Activated CD4-positive, alpha-beta memory T cell treated with anti-CD3 and anti-CD28 coated beads, Interleukin-2, amount 10 ng/mL, durations not matched to agents 7 days and 5 days (primary cell): ENCODE results near the gene KEL. TPM values are rescaled to one million over a fixed set of nuclear protein-coding genes. Genes with fewer than 3 reads are reported as not detected.
A peak's percentile ranks its signal among the peaks of the same experiment; 100 is the strongest.

ENCODE experiments used
- CTCF ChIA-PET: fragments of 350-600 bp; sonication (Branson Sonifier 250); formaldehyde crosslinking; loops from one replicate; lab custom pipeline; 2021; ENCODE audit warnings: antibody characterized with exemption, inconsistent platforms; lab: Charles Lee
- POLR2A ChIA-PET: fragments of 350-600 bp; sonication (Branson Sonifier 250); formaldehyde crosslinking; loops from one replicate; lab custom pipeline; 2021; ENCODE audit warnings: antibody characterized with exemption; lab: Charles Lee
- DNase-seq: peaks from one replicate; pipeline ENCODE4 v3.0.0-alpha.2; 2020
- H3K27ac Mint-ChIP-seq: one replicate; pipeline ENCODE4 v1.8.0; 2021; ENCODE audit warnings: mild to moderate bottlenecking, mixed read lengths
- H3K27me3 Mint-ChIP-seq: one replicate; pipeline ENCODE4 v1.8.0; 2021; ENCODE audit warnings: mixed read lengths
- H3K36me3 Mint-ChIP-seq: one replicate; pipeline ENCODE4 v1.8.0; 2021; ENCODE audit warnings: low read depth, mixed read lengths
- H3K4me1 Mint-ChIP-seq: one replicate; pipeline ENCODE4 v1.8.0; 2021; ENCODE audit warnings: mixed read lengths
- H3K4me3 Mint-ChIP-seq: one replicate; pipeline ENCODE4 v1.8.0; 2021; ENCODE audit warnings: mild to moderate bottlenecking, mixed read lengths
- H3K9me3 Mint-ChIP-seq: one replicate; pipeline ENCODE4 v1.8.0; 2021; ENCODE audit warnings: mixed read lengths
- total RNA-seq, 2 experiments: library from RNA; stranded (reverse); gene quantifications; one replicate each; pipeline ENCODE4 v1.2.3, GENCODE V29; 2021

Gene KEL, protein sequence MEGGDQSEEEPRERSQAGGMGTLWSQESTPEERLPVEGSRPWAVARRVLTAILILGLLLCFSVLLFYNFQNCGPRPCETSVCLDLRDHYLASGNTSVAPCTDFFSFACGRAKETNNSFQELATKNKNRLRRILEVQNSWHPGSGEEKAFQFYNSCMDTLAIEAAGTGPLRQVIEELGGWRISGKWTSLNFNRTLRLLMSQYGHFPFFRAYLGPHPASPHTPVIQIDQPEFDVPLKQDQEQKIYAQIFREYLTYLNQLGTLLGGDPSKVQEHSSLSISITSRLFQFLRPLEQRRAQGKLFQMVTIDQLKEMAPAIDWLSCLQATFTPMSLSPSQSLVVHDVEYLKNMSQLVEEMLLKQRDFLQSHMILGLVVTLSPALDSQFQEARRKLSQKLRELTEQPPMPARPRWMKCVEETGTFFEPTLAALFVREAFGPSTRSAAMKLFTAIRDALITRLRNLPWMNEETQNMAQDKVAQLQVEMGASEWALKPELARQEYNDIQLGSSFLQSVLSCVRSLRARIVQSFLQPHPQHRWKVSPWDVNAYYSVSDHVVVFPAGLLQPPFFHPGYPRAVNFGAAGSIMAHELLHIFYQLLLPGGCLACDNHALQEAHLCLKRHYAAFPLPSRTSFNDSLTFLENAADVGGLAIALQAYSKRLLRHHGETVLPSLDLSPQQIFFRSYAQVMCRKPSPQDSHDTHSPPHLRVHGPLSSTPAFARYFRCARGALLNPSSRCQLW
- total RNA-seq = 1 to 10 TPM in 1 of 2 experiments, under 1 TPM in 1; 0.30 to 1.1 TPM

DNA sequence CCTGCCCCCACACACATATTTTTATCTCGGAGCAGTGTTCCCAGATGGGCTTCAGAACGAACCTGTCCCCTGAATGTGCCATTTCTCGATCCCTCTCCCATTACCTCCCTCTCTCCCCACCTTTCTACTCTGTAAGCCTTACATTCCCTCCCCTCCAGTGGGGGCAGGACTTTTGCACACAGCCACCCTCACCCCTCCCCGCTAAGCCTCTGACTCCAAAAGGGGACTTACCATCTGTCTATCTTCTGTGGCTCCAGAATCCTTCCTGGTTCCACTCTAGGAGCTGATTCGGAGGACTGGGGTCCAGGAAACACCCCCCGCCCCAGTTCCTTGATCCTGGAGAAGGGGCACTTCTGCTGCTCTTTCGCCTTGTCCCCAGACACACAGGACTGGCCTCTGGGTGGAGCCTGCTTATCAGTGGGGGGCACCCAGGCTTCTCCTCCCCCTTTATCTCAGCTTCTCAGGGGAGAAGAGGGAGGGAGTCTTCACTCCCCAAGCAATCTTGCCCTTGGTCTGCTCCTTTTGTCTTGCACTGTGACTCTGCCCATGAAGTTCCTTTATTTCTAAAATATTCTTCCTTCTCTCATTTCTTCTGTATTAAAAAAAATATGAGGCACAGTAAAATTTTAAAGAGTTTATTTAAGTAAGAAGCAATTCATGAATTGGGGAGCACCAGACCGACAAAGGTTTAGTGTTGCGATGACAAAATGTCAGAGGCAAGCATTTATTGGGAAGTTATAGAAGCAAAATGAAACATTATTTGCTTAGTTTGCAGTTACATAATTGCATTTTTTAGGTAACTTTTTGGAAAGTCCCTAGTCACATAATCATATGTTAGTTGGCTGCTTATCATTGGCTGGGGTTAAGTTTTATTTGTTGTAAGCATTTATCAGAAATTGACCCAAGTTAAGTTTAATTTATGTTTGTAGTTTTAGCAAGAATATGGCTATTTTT, at the start of gene KEL:
TSS of gene KEL (minus strand) at position 391 of the 954 bp plus-strand sequence. CDS start at position 234, 157 bp downstream.
- Mint-ChIP-seq H3K36me3 (no peaks in the 10 kb centered on the region), H3K27me3 (peaks cover 30% of the 10 kb centered on the region), H3K9me3 (no peaks in the 10 kb centered on the region), H3K4me3 (no peak within 1 kb of the TSS), H3K27ac (no peak within 1 kb of the TSS), H3K4me1 (no peaks in the 10 kb centered on the region)
- ChIA-PET POLR2A (no interaction called here), CTCF (no interaction called here)
- no peak for DNase-seq

DNA sequence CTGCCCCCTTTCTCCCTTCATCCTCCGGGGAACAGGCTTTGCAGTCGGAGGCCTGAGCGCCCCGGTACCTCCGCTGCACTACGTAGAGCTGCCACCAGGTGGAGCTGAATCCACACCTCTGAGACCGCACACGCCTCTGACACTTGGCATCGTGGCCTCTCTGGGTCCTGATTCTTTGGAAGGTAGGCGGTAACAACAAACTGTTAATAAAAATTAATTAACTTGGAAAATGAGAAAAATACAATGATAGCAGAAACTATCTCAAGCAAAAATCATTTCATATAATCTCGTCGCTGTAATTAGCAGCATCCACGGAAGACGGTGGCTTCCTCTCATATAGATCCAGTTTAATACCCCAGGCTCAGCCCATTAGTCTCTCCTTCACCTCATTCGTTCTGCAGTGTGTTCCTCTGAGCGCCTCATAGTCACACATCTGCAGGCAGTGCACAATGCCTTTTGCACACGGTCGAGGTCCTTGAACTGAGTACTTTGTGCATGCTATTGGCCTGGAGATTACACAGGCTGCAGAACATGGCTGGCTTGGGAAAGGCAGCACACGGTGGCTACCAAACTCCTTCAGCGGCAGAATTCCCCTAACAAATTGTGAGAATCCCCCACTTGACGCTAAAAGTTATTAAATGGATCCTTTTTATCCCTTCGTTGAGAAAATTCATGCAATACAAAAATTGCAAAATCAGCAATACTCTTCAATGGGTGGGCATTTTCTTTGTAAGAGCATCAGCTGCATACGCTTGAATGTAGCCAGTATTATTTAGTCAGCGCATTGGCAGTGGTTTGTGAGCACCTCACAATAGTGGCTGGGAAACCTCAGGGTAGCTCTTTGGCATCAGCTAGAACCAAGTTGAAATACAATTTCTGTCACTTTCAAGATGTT, 46.1 kb upstream of the KEL start:
- H3K4me1 Mint-ChIP-seq = peaks cover 4% of the 10 kb centered on the region
- DNase-seq = peak; percentile 81
- no peaks in the 10 kb centered on the region for H3K36me3 Mint-ChIP-seq
- H3K9me3 Mint-ChIP-seq = no peaks in the 10 kb centered on the region
- peaks cover 19% of the 10 kb centered on the region for H3K27me3 Mint-ChIP-seq
- H3K4me3 Mint-ChIP-seq = no peak overlapping the region
- H3K27ac Mint-ChIP-seq = no peak overlapping the region
- POLR2A ChIA-PET = interaction anchor here (2.9 kb wide), 1 partner anchor 207 kb away, joined by 7 read pairs; no protein-coding TSS in a partner anchor
- CTCF ChIA-PET = interaction anchor here (0.7 to 14.3 kb wide), 11 partner anchors 8 to 407 kb away, joined by 3 to 235 read pairs (median 3); partner anchors contain the start of gene TAS2R40

DNA sequence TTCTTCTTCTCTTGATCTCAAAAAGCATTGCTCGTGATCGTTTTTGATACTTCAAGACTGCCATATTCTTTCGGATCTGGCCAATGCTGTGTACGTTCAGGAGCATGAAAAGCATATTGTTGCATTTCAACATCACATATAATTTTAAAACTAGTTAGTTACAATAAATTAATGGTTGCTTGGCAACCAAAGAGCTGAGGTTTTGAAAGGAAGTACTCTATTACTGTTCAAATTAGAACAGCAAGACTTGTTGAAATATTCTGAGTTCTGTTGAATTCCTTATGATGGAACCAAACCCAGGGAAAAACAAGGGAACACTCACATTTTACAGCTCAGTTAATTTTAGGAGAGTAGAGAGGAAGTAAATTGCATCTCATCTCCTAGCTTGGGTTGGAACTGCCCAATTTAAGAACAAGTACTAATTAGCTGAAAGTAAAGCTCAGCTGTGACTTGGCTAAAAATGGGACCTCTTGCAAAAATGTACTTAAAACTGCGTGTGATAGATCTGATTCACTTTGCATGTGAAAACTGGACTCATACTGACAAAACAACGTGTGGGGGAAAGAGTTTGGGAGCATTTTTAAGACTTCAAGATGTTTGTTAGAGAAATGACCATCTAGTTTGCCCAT, 43.6 kb upstream of the KEL start:
- H3K9me3 Mint-ChIP-seq = no peaks in the 10 kb centered on the region
- peaks cover 21% of the 10 kb centered on the region for H3K27me3 Mint-ChIP-seq
- peaks cover 8% of the 10 kb centered on the region for H3K4me1 Mint-ChIP-seq
- no peak overlapping the region for H3K4me3 Mint-ChIP-seq
- POLR2A ChIA-PET = no interaction called here
- H3K27ac Mint-ChIP-seq = no peak overlapping the region
- CTCF ChIA-PET = interaction anchor here (0.6 to 14.3 kb wide), 11 partner anchors 11 to 682 kb away, joined by 3 to 235 read pairs (median 5); partner anchors contain the start of genes EPHB6 and TAS2R40
- DNase-seq = no peak
- H3K36me3 Mint-ChIP-seq = no peaks in the 10 kb centered on the region

DNA sequence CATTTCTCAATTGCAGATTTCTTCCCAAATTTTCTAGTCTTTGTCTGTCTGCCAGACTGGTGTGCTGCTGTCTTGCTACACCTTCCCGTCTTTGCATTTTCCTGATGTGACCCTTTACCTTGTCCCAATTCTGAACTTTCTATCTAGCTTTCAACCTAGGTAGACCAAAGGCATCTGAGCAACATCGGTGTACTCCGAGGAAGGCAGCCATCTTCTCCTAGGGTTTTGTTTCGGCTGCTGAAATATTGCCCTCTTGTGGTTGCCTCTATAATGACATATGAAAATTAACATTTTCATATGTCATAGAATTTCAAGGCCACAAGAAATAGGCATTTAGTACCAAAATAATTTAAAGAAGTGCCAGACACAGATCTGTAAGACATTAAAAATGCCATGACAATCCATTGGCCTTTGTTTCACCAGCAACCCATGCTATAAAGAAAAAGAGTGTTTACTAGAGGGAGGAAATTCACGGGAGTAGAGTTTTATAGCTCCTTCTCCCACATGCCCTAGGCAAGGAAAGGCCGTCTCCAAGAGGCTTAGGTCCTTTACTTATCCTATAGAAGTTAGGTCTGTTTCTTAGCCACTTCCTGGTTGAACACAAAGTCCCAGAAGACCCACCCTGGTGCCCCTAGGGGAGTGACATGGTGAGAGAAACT, 41.4 kb upstream of the KEL start:
- H3K27me3 Mint-ChIP-seq = peaks cover 16% of the 10 kb centered on the region
- DNase-seq = peak; percentile 38
- CTCF ChIA-PET = interaction anchor here (0.6 to 14.3 kb wide), 28 partner anchors 8 to 700 kb away, joined by 3 to 235 read pairs (median 4); partner anchors contain the start of genes EPHB6 and TAS2R40
- no peaks in the 10 kb centered on the region for H3K36me3 Mint-ChIP-seq
- H3K27ac Mint-ChIP-seq = no peak overlapping the region
- no peaks in the 10 kb centered on the region for H3K9me3 Mint-ChIP-seq
- peak overlapping the region; percentile 62 for H3K4me3 Mint-ChIP-seq
- POLR2A ChIA-PET = interaction anchor here (0.7 kb wide), 1 partner anchor 217 kb away, joined by 3 read pairs; no protein-coding TSS in a partner anchor
- H3K4me1 Mint-ChIP-seq = peaks cover 8% of the 10 kb centered on the region

DNA sequence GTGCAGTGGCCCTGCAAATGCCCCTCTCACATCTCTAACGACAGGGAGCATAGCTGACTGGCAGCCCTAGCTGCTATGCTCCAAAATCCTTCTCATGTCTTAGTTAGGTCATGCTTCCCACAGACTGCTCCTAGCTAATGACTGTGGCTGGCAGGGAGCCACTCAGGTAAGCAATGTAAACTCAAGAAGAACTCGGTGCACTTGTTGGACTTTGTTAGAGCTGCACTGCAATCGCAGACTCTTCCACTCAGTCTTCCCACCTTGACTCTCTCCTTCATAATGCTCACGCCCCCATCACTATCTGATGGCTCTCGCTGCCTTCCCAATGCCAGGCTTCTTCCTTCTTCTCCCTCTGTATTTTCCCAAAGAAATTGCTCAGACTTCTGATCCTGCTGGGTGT, 40.7 kb upstream of the KEL start:
- Mint-ChIP-seq H3K27ac (no peak overlapping the region), H3K36me3 (no peaks in the 10 kb centered on the region), H3K4me1 (peaks cover 7% of the 10 kb centered on the region), H3K9me3 (no peaks in the 10 kb centered on the region), H3K4me3 (peak overlapping the region; percentile 62), H3K27me3 (peaks cover 14% of the 10 kb centered on the region)
- ChIA-PET POLR2A (no interaction called here), CTCF (interaction anchor here (0.6 to 14.3 kb wide), 27 partner anchors 8 to 704 kb away, joined by 3 to 235 read pairs (median 4); partner anchors contain the start of genes EPHB6 and TAS2R40)
- DNase-seq = no peak

DNA sequence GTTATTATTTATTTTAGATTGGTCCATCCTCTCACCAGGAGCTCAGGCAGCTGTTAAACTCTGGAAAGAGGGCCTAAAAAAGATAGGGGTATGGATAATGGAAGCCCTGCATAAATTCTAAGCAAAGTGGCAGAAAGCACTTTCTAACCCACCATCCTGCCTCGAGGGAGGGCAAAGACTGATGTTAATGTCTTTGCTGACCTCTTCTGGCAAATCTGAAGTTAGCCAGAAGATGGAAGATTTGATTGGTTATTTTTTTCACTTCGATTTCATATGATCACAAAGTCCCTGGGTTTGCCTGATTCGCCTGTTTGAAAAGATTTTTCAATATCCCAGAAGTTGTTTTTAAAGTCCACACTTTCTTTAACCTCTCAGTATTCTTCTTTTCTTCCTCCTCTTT, 39.9 kb upstream of the KEL start:
- H3K27ac Mint-ChIP-seq = no peak overlapping the region
- H3K27me3 Mint-ChIP-seq = peaks cover 14% of the 10 kb centered on the region
- H3K36me3 Mint-ChIP-seq = no peaks in the 10 kb centered on the region
- peaks cover 6% of the 10 kb centered on the region for H3K4me1 Mint-ChIP-seq
- CTCF ChIA-PET = interaction anchor here (1.1 to 14.3 kb wide), 18 partner anchors 10 to 703 kb away, joined by 3 to 235 read pairs (median 6); partner anchors contain the start of genes EPHB6 and TAS2R40
- H3K4me3 Mint-ChIP-seq = no peak overlapping the region
- DNase-seq = no peak
- POLR2A ChIA-PET = no interaction called here
- no peaks in the 10 kb centered on the region for H3K9me3 Mint-ChIP-seq

DNA sequence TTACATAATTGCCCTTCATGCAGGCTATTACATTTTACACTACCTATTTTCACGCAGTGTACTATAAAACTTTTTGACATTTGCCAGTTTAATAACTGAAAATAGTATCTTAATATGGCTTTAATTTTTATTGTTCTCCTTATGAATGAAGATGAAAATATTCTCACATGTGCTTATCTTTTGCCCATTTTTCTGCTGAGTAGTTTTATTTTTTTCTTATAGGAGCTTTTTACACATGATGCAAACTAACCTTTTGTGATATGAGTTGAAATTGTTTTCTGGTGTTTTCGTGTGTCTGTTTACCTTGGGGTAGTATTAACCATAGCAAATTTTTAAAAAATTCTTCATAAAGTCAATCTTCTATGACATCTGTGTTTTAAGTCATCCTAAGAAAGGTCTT, 38.5 kb upstream of the KEL start:
- Mint-ChIP-seq H3K4me3 (no peak overlapping the region), H3K27ac (no peak overlapping the region), H3K27me3 (peaks cover 11% of the 10 kb centered on the region), H3K36me3 (no peaks in the 10 kb centered on the region), H3K9me3 (no peaks in the 10 kb centered on the region), H3K4me1 (peaks cover 6% of the 10 kb centered on the region)
- DNase-seq = no peak
- POLR2A ChIA-PET = no interaction called here
- CTCF ChIA-PET = interaction anchor here (1.2 to 14.3 kb wide), 6 partner anchors 9 to 616 kb away, joined by 3 to 235 read pairs (median 6); partner anchors contain the start of gene TAS2R40

DNA sequence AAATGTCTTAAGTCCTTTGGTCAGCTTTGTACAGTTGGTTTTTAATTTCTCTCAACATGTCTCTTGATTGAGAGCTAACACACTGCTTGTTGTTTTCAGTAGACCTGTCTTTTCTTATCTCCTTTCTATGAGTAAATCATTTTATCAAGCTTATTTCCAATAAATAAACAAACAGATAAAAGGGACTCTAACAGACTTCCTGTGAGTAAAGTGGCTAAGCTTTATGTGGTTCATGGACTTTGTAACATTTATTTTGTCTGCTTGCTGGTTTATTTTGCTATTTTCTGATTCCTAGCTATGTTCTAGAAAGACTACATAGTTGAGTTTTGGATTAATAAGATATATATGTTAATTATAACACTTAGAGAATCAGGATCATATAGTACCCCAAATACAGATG, 37.6 kb upstream of the KEL start:
- no peak overlapping the region for H3K4me3 Mint-ChIP-seq
- no peak for DNase-seq
- no peak overlapping the region for H3K27ac Mint-ChIP-seq
- H3K36me3 Mint-ChIP-seq = no peaks in the 10 kb centered on the region
- POLR2A ChIA-PET = no interaction called here
- peaks cover 6% of the 10 kb centered on the region for H3K4me1 Mint-ChIP-seq
- H3K9me3 Mint-ChIP-seq = no peaks in the 10 kb centered on the region
- CTCF ChIA-PET = interaction anchor here (0.5 to 1.8 kb wide), 4 partner anchors 17 to 215 kb away, joined by 3 to 10 read pairs (median 3); no protein-coding TSS in a partner anchor
- peaks cover 9% of the 10 kb centered on the region for H3K27me3 Mint-ChIP-seq

DNA sequence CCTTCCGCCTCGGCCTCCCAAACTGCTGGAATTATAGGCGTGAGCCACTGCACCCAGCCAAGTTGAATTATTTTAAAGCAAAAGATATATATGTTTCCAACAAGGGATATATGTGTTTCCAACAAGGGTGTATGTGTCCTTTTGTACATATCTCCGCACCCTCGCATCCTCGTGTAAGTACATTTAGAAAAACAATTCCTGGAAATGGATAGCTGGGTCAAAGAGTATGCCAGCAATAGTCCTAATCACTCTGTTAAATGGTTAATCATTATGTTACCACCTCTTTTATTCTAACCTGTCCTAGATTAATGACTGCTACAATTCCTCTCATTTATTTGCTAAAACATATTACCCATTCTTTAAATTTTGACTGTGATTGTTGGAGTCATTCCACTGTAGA, 36.8 kb upstream of the KEL start:
- Mint-ChIP-seq H3K36me3 (no peaks in the 10 kb centered on the region), H3K4me3 (no peak overlapping the region), H3K4me1 (peaks cover 6% of the 10 kb centered on the region), H3K27ac (no peak overlapping the region), H3K27me3 (peaks cover 9% of the 10 kb centered on the region), H3K9me3 (no peaks in the 10 kb centered on the region)
- ChIA-PET POLR2A (no interaction called here), CTCF (interaction anchor here (0.9 to 1.8 kb wide), 4 partner anchors 13 to 216 kb away, joined by 3 to 10 read pairs (median 4); no protein-coding TSS in a partner anchor)
- DNase-seq = no peak

DNA sequence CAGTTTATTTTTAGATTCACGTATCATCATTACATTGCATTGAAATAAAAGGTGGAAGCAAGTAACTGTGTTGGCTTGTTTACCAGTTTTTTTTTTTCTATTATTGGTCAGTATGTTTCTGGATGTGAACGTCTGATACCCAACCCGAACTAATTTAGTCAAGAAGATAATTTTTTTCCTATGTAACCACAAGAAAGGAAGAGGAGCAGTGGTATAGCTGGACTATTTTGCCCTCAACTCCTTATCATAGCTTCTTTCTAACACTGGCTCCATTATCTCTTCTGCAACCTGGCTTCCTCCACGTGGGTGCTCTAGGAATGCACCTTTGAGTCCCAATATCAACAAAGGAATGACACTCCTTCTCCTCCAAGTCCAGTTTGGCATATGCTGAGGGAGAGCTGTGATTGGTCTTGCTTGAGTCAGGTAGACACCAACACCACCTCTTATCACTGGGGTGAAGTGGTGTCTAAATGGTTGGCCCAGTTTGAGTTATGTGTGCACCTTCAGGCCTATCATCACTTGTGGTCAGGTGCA, 35.4 kb upstream of the KEL start:
- H3K4me3 Mint-ChIP-seq = no peak overlapping the region
- POLR2A ChIA-PET = no interaction called here
- peaks cover 12% of the 10 kb centered on the region for H3K27me3 Mint-ChIP-seq
- no peaks in the 10 kb centered on the region for H3K36me3 Mint-ChIP-seq
- no peak overlapping the region for H3K27ac Mint-ChIP-seq
- no peak for DNase-seq
- H3K4me1 Mint-ChIP-seq = no peaks in the 10 kb centered on the region
- H3K9me3 Mint-ChIP-seq = peaks cover 3% of the 10 kb centered on the region
- CTCF ChIA-PET = interaction anchor here (1.2 kb wide), 1 partner anchor 124 kb away, joined by 3 read pairs; no protein-coding TSS in a partner anchor
